Activated CD4-positive, CD25-positive, alpha-beta regulatory T cell treated with anti-CD3 and anti-CD28 coated beads, Interleukin-2, amount 50 U/mL, for 16 hours (primary cell): ENCODE data around the gene CETN1.

Experiments used
- DNase-seq: peaks from one replicate; pipeline ENCODE4 v3.0.0-alpha.2; 2020; ENCODE audit warnings: low read depth, low spot score

Gene CETN1

DNA sequence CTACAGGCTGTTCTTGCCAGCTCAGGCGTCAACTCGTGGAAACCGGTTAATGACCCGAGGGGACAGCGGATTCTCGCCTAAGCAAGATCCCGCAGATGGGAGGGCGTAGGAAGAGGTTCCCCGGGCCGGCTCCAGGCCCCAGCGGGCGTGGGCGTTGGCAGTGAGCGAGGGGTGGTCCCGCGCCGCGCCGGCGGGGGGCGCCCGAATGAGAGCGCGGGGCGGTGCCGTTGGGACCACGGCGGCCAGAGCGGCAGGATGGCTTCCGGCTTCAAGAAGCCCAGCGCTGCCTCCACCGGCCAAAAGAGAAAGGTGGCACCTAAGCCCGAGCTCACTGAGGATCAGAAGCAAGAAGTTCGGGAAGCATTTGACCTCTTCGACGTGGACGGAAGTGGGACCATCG is at the start of gene CETN1:
Gene CETN1 (plus strand): TSS at position 227 of the 400 bp plus-strand sequence. CDS start 29 bp downstream, at position 256.
- no peak for DNase-seq

DNA sequence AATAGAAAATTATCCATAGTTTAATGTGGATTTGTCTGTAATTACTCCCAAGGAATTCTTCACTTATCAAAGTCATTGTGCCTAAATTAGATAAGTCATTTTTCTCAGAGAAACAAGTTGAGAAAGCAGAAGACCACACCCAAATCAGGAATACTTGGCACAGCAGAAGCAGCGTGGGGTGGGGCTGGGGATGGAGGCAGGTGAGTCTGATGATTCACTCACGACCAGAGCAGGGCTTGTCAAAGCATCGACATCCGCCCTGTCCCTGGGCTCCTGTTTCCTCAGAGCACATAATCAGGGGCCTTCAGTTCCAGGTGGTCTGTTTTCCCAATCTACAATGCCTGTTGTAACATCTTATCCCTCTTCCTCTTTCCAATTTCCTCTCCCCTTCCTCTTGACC is 48.2 kb upstream of the CETN1 start:
- no peak for DNase-seq

DNA sequence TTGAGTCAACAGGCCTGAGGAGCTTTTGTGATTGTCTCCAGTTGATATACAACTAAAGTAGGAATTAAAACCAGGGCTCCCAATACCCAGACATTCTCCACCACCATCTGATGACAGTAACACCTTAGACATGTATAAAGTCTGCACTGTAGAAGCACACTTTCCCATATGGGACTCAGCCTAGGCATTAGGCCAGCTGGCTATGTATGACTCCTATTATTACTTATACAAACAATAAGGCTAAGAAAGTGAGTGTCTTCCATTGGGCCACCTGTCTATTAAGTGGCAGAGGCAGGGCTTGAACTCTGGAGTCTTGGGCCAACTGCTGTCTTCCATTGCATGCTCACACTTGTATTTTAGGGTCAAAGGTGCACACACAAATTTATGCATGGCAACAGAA is 47.5 kb upstream of the CETN1 start:
- DNase-seq, result no peak

DNA sequence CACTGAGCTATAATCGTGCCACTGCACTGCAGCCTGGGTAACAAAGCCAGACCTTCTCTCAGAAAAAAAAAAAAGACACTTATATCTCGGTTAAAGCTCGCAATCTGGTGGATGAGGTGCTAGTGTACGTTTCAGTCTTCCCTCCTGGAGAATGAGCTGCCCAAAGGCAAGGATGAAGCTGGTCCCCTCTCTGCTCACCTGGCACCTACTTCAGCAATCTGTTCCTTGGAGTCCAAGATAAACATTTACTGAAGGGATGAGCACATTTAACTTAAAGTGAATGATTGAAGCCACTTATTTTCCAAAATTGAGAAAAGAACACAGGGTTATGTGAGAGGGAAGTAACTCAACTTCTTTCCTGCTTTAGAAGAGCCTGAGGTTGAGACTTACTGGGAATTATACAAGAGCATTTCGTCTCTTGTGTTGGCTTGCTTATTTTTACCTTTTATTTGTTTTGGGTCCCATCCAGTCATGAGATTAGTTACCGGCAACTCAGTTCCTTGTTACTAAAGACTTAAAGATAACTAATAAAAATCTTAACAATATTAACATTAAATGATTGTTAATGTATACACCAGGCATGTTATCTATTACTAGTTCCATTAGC is 46.1 kb upstream of the CETN1 start:
- DNase-seq, result no peak

DNA sequence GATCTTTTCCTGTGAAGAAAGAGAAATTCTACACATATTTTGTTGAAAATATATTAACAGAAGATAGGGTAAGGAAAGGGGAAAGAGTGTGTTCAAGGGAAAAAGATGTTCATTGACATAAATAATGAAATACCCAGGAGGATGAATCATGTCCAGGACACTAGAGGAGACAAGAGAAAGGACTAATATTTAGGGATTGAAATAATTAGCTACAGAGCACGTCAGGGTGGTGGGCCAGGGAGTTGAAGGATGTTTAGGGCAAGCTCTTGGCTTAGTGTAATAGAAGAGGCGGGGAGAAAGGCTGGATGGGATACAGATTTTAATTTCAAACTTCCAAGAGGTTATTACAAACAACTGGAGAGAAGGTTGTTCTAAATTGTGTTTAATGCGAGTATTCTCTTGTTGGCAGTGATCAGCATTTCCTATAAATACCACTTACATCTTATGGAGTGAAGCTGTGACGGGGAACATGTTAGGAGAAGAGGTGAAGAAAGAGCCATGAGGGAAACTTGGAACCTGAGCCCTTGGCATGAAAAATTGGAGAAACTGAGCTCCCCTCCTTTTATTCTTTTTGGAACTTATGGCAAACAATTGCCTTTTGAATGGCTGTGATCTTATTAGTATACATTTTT is 36.6 kb upstream of the CETN1 start:
- no peak for DNase-seq

DNA sequence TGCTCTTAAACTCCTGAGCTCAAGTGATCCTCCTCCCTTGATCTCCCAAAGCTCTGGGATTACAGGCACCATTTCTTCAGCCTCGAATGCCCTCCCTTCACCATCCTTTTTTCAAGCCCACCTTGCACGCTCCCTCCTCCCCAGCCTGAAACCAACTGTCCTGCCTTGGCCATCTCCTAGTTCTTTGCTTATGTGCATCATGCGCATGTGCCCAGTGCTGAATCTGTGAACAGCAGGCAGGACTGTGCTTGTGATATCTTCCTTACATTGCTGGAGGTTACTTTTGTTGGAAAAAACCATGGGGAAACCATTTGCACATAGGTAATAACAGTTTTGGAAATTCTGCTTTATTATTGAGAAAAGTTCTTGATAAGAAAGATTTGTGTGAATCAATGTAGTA is 30.2 kb upstream of the CETN1 start:
- no peak for DNase-seq

DNA sequence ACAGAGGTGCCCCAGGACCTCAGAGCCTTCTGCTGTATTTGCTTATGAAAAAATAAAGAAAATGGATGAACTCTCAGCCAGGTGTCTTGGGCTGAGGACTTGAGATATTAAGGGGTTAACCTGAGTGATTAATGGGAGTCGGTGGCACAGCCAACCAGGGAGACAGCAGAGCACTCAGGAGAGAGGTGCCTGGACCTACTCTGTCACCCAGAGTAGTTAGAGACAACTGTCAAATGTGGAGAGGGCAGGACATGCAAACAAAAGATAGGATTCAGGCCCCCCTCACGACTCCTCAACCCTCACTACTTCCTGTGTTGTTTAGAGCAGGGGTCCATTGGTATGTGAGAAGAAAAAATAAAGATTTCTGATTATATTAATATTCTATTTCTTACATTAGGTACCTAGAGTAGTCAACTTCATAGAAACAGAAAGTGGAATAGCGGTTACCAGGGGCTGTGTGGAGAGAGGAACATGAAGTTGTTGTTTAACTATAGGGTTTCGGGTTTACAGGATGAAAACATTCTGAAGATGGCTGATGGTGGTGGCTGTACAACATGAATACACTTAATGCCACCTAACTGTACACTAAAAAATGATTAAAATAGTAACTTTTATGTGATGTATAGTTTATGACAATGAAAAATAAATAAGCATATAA is 28.6 kb upstream of the CETN1 start:
- DNase-seq, result no peak

DNA sequence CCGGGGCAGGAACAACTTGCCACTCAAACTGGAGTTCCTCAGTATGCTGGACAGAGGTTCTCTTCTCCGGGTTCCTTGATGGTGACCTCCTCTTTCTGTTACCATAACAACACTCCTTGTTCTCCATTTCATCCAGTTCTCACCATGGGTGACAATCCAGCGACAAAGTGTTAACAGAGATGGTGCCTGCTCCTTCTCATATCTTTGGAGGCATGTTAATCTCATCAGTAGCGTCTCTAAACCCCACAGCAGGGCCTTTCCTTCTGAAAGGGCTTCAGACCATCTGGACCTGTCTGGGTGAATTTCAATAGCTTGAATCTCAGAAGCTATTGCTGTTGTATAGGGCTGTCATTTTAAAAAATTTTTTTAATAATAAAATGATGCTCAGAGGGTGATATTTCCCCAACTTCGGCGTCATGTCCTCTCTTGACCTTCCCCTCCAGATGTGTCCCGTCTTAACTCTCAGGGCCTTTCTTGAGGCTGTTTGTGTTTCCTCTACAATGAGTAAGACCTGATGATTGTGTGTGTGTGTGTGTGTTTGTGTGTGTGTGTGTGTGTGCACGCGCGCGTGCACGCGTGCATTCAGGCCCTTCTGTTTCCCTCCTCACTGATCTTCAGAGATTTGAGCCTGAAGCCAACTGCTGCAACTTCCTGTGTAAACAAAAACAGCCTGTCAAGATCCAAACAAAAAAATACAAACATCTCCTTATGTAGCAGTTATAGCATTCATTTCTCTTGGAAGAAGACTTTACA is 24.3 kb upstream of the CETN1 start:
- DNase-seq, result no peak

DNA sequence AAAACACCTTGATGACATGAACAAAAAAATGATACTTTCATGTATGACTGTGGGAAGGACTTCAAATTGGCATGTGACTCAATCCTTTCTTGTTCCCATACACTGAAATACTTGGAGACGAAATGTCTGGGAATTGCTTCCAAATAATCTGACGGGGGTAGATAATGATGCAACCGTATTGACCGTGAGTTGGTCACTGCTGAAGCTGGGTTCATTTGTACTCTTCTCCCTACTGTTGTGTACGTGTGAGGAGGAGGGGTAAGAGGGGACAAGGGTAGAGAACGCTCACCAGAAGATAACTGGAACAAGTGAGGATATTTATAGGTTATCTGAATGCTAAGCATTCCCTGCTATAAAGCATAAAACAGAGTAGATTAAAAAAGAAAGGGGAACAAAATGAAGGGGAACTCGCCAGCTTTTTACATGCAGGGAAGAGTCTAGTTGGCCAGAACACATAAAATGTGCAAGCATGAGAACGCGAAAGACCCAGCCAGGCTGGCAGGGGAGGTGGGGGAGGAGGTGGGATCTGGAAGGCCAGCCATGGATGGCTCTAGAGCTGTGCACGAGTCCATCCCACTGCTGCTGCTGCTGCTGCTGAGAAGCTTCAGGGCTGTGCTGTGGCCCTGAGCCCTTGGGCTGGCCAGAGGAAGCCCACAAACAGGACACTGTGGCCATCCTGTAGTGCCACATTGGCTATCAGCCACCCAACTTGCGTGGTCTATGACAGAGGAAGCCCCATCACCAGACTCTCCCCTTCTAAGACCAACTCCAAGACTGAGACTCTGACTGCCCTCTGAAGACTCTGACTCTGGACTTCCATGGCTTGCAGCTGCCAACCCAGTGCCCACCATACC is 15.2 kb upstream of the CETN1 start:
- DNase-seq, result no peak

DNA sequence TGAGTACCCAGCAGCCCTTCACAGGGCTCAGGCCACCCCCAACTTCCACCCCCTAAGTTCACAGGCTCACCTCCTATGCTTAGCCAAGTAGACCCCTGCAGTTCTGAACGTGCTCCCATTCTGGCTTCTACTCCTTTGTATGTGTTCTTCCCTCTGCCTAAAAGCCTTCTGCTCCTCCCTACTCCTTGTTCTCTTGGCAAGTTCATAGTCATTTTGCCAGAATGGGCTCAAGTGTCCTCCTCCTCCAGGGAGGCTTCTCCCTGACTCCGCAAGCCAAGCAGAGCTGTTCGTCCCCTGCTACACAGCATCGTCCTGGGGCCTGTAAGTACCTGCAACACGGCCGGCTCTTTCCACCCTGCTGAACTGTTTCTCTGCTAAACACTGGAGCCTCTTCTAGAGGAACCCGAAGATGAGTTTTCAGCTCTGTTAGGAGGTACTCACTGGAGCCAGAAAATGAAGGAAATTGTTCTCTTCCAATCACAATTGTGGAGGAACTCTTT is 14.6 kb upstream of the CETN1 start:
- DNase-seq, result no peak

DNA sequence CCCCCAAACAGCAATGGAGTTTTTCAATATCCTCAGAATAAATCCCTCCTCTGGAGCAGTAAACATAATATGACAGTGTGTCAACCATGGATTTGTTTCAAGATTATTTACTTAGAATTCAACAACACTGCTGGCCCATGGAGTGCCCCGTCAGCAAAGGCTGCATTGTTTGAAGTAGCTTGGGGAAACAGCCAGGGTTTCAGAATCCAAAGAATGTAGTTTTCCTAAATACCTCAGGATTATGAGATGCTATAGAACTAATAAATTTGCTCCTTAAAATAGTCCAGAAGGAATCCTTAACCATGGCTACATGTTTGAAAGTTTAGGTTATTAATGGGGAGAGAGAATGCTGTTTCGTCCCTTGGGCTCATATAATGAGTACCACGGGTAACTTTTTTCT is 13.1 kb upstream of the CETN1 start:
- no peak for DNase-seq

DNA sequence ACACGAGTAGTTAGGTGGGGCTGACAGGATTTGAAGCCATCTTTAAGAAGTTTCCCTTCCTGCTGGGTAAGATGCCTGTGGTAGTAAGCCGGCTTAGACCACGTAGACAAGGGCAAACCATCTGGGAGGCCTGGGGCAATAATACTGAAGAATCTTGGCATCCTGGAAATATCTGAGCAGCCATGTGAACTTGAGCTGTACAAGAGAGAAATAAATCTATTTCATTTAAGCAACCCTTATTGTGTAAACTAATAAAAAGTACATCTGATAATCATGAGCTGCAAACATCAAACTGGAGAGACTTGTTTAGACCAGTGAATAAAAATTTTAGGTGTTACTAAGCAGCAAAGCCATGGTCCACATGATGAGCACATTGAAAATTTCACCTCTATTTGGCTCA is 11.4 kb upstream of the CETN1 start:
- no peak for DNase-seq

DNA sequence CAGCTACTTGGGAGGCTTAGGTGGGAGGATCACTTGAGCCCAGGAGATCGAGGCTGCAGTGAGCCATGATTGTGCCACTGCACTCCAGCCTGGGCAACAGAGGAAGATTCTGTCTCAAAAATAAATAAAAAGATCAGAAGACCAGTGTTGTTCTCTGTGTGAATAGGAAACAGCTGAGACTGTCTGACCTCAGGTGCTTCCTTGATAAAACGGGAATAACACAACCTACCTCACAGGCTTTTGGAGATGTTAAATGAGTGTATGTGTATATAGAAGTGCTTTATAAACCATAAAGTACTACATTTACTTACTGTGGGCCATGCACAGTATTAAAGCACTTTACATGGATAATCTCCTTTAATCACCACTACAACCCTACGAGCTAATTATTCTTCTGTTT is 9.9 kb upstream of the CETN1 start:
- no peak for DNase-seq

DNA sequence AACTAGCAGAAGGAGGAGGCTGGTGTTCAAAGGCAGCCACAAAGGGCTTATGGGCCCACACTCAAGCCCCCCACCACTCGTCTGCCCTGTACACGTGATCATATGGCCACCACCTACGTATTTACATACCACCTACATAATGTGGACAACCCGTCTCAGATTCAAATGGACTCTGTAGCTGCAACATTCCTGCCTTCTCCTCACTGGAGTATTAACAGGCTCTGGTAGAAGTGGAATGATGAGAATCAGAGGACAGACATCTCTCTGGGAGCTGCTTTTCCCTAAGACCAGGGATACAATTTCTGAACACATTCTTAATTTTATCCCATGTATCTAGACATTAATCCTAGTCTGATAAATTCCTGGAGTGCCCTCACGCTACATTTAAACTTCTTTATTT is 9.5 kb upstream of the CETN1 start:
- no peak for DNase-seq

DNA sequence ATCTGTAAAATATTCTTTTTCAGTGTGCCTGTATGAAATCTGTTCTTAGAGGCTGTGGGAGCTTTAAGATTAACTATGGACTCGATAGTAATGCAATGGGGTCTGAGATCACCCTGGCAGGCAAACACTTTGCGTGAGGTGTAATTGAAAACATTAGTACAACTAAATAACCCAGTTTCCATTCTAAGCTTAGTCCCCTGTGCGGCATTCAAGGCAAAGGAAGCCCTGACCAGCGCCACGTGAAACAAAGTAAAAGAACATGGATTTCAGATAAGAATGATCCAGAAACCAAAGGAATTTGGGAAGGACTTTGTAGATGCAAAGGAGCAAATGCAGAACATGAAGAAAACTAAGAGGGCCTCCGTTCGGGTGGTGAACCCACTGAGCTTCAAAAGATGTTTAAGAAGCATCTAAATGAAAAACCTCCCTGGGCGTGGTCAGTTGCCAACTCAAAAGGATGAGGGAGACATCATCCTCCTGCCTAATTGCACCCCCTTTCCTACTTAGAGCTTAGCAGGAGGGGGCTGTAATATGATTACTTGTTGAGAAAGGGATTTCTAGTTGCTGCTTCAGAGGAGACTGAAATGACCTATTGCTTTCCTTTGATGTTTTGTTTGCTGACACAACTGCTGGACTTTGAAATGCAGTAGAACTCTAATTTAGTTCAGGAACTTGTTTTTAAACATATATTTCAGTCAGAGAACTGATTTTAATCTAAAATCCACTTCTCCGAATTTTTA is 7.9 kb upstream of the CETN1 start:
- DNase-seq, result no peak

DNA sequence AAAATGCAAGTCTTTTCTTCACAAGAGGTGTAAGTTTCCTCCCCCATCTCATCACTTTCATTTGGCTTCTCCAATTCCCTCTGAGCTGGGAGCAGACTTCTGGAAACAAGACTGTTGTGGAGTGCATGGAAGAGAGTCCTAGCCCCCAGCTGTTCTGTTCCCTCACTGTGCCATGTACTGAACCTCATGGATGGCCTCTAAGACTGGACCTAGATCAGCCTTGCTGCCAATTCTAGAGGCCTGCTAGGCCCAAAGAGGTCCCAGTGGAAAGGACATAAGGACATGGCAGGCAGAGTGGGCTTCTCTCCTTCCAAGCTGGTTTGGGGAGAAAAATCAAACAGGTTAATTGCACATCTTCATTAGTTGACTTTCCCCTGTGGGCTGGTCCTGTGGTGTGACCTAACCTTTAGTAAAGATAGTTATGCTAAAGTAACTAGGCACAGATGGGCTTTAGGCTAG is 7.3 kb upstream of the CETN1 start:
- DNase-seq, result no peak

DNA sequence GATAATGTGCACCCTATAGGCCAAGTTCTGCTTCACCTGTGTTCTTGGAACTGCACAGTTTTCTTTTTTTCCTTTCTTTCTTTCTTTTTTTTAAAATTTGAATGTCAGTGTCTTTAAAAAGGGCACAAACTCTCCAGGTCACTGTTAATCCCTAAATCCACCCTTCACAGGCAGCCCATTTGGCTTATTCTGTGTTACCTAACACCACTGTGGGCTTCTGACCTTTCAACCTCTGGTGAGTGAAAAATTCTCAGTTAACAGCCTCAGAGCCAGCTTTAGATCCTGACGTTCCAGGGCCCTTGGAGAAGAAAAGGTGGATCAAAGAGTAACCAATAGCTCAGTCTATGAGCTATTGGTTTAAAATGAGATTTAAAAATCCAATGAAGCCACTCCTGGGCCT is 6.8 kb upstream of the CETN1 start:
- DNase-seq, result no peak

DNA sequence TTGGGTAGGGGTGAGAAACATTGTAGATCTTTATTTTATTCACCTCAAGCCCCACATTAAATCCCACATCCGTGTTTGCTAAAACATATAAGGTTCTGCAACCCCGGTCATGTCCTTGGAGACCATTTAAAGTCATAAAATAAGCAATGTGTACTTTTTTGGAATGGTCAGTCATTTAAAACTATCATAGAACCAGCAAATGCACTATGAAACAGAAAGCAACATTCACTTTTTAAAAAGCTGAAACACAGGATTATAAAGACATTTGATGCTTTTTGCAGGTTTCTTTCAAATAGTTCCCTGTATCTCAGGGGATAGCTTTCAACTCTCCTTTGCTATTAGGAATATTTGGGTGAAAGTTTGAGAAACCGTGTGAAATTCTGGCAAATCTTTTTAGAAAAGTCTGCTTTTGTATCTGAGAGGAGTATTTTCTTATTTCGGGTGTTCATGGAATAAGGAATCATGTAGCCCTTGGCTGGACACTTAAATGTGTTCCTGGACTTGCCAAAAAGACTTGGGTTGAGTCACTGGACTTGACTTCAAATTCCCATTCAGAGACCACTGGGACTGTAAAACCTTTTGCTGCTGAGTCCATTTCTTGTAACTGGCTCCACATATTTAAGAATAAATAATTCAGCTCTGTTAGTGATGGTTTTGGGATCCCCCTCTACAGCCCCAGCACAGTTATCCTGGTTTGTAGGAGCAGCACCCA is 5.9 kb upstream of the CETN1 start:
- DNase-seq, result no peak

DNA sequence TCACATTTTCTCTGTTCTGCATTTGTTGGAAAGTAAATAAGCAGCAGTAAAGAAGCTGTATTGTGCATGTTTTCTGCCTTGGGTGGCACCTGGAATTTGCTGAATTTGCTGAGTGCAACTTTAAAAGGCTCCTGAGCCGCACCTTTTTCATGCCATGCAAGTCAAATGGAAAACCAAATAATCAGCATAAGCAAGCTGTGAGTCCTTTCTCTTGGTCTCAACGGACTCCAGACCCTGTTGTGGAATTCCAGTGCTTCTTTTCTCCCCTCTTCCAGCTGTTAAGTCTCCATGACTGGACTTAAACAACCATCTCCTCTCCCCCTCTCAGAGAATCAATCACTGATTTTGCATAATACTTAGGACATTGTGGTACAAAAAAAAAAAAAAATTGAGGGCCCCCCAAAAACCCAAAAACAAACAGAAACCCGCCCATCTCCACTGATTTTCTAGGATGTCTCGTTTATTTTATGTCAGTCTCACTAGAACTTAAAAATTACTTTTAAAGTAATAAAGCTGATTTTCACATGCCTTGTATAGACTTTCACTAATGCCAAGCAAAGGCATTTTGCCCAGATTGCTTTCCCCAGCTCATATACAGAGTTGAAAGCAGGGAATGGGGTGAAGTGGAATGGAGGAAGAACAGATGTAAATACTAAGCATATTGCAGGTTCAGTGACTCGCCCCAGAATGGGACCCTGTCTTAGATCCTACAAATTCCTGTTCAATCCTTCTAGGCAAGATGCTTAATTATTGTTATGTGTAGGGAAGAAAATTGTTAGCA is 5.1 kb upstream of the CETN1 start:
- DNase-seq, result no peak
